Measurements from ENCODE around the gene GPRASP1.
"Not testable (repeated sequence)": the region's sequence is repeated elsewhere in the genome, so short reads cannot be mapped to it uniquely, and the experiment has no call there.

GPRASP1 gene

DNA sequence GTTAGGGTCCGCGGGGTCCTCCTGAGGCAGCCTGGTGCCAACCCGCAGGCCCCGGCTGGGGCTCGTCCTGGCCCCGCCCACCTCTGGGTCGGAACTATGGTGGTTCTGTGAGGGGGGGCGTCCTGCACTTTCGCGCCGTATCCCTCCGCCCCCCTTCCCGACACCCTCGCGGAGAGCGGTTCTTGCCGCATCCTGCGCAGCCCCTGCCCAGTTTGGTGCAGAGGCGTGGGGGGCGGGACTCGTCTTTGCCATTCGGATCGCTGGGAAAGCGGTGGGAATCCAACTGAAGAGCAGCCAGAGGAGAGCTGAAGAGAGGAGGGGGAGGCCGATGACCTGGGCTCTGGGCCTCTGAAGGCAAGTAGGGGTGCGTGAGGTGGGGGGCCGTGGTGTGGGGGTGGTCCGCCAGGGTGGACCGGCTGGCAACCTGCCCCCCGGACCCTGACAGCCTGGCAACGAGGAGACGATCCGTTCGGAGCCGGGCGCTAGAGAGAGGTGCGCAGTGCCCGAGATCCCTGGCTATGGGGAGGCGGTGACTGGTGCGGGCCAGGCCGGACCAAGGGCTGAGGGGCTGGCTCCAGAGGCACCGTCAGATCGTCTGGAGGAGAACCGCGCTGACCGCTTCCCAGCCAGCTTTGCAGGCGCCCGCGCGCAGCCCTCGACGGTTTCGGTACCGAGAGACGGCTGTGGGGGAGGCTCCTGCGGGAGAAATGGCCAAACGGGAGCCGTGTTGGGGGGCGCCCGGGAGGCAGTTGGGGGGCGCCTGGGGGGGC lies at the start of gene GPRASP1:
Gene GPRASP1, plus strand, starts transcription at position 242 of the 770 bp plus-strand sequence. CDS start 2,431 bp downstream, outside the sequence.
- Mint-ChIP-seq H3K9me3 (no peaks in the 10 kb centered on the region), H3K4me3 (peak within 1 kb of the TSS; percentile 96), H3K27ac (peak within 1 kb of the TSS; percentile 93), H3K4me1 (peaks cover 35% of the 10 kb centered on the region), H3K27me3 (no peaks in the 10 kb centered on the region), H3K36me3 (peaks cover 14% of the 10 kb centered on the region)

DNA sequence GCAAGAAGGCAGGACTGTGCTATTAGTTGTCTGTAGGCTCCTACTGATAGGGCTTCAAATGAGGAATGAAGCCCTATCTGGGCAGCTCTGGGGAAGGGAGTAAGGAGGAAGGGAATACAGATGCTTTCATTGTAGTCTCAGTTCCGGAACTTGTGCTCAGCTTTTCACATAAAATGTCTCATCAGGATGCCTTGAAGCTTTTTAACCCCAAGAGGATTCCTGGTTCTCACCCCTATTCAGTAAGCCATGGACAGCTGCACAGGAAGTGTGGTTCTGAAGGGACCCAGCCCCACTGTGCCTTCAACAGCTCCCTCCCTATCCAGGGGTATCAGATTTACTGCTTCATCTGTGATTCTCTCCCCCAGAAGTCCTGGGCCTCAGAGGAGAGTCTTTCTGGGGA lies 47.0 kb upstream of the GPRASP1 start:
- peaks cover 75% of the 10 kb centered on the region for H3K4me1 Mint-ChIP-seq
- H3K4me3 Mint-ChIP-seq, result no peak overlapping the region
- peaks cover 11% of the 10 kb centered on the region for H3K36me3 Mint-ChIP-seq
- no peaks in the 10 kb centered on the region for H3K27me3 Mint-ChIP-seq
- no peaks in the 10 kb centered on the region for H3K9me3 Mint-ChIP-seq
- H3K27ac Mint-ChIP-seq, result peak overlapping the region; percentile 70

- Mint-ChIP-seq H3K27me3 (no peaks in the 10 kb centered on the region), H3K9me3 (no peaks in the 10 kb centered on the region), H3K4me3 (no peak overlapping the region), H3K4me1 (peaks cover 67% of the 10 kb centered on the region), H3K27ac (no peak overlapping the region), H3K36me3 (peaks cover 19% of the 10 kb centered on the region)
These were observed 45.2 kb upstream of the GPRASP1 start for GRCh38 chrX:102606115-102606514.

- H3K9me3 Mint-ChIP-seq, result no peaks in the 10 kb centered on the region
- no peak overlapping the region for H3K4me3 Mint-ChIP-seq
- no peak overlapping the region for H3K27ac Mint-ChIP-seq
- H3K4me1 Mint-ChIP-seq, result peaks cover 57% of the 10 kb centered on the region
- no peaks in the 10 kb centered on the region for H3K27me3 Mint-ChIP-seq
- H3K36me3 Mint-ChIP-seq, result peaks cover 33% of the 10 kb centered on the region
These were observed 40.4 kb upstream of the GPRASP1 start for GRCh38 chrX:102610905-102611304.

- Mint-ChIP-seq H3K4me3 (no peak overlapping the region), H3K27me3 (no peaks in the 10 kb centered on the region), H3K27ac (no peak overlapping the region), H3K36me3 (peaks cover 27% of the 10 kb centered on the region), H3K4me1 (peaks cover 13% of the 10 kb centered on the region), H3K9me3 (peaks cover 6% of the 10 kb centered on the region)
These were observed 27.2 kb upstream of the GPRASP1 start for GRCh38 chrX:102624105-102624504.

- H3K9me3 Mint-ChIP-seq, result no peaks in the 10 kb centered on the region
These were observed 23.6 kb upstream of the GPRASP1 start for GRCh38 chrX:102627640-102628039.

DNA sequence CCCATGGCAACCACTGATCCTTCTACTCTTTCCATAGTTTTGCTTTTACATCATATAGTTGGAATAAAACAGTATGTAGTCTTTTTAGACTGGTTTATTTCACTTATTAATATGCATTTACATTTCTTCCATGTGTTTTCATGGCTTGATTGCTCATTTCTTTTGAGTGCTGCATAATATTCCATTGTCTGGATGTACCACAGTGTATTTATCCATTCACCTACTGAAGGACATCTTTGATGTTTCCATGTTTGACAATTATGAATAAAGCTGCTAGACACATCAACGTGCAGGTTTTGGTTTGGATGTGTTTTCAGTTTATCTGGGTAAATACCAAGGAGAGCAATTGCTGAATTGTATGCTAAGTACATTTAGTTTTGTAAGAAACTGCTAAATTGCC lies 13.7 kb upstream of the GPRASP1 start:
- Mint-ChIP-seq H3K36me3 (peaks cover 22% of the 10 kb centered on the region), H3K9me3 (peaks cover 5% of the 10 kb centered on the region), H3K4me3 (no peak overlapping the region), H3K27me3 (no peaks in the 10 kb centered on the region), H3K27ac (no peak overlapping the region), H3K4me1 (no peaks in the 10 kb centered on the region)

More at GRCh38 chrX:102627640-102628039, 23.6 kb upstream of the GPRASP1 start:
- Mint-ChIP-seq H3K27ac (no peak overlapping the region), H3K27me3 (no peaks in the 10 kb centered on the region), H3K36me3 (peaks cover 13% of the 10 kb centered on the region), H3K4me1 (peaks cover 13% of the 10 kb centered on the region), H3K4me3 (no peak overlapping the region)

- H3K36me3 Mint-ChIP-seq, result peaks cover 9% of the 10 kb centered on the region
- H3K9me3 Mint-ChIP-seq, result no peaks in the 10 kb centered on the region
- H3K27me3 Mint-ChIP-seq, result no peaks in the 10 kb centered on the region
- no peak overlapping the region for H3K27ac Mint-ChIP-seq
- H3K4me1 Mint-ChIP-seq, result peaks cover 30% of the 10 kb centered on the region
- peak overlapping the region; percentile 96 for H3K4me3 Mint-ChIP-seq
These were observed 411 bp upstream of the GPRASP1 start for GRCh38 chrX:102650903-102651241.

DNA sequence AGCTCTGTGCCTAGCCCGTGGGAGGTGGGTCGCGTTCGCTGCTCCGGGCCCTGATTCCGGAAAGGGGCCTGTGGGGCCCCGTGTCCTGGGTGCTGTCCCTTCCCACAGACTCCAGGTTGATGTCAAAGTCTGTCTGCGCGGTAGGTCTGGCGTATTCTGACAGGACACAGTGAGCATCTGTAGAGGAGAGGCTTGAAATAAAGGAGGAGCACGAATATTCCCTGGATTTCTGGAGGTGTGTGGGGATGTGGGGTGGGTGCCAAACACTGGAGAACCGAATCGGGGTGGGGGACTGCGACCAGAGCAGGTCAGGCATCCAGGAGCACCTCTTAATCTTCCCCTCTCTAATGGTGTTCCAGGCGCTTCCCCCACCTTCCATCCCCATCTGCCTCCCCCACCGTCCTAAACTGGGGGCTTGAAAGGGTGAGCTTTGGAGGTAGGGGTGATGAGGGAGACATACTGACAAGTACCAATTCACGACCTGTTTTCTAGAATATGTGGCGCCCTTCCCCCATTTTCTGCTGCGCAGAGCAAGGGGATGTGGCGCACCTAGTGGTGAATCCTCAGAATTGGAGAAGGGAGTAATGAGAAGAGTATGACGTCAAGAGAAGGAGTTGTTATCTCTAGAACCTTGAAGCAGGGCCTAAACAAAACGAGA lies 877 bp downstream of the GPRASP1 start:
- Mint-ChIP-seq H3K27me3 (no peaks in the 10 kb centered on the region), H3K27ac (peak overlapping the region; percentile 59), H3K4me1 (peaks cover 38% of the 10 kb centered on the region), H3K4me3 (peak overlapping the region; percentile 96), H3K9me3 (no peaks in the 10 kb centered on the region), H3K36me3 (peaks cover 12% of the 10 kb centered on the region)

- Mint-ChIP-seq H3K36me3 (peaks cover 12% of the 10 kb centered on the region), H3K27me3 (no peaks in the 10 kb centered on the region), H3K4me3 (no peak overlapping the region), H3K9me3 (no peaks in the 10 kb centered on the region), H3K27ac (no peak overlapping the region), H3K4me1 (peaks cover 48% of the 10 kb centered on the region)
These were observed 3.4 kb downstream of the GPRASP1 start for GRCh38 chrX:102654696-102655095.

- Mint-ChIP-seq H3K36me3 (peaks cover 15% of the 10 kb centered on the region), H3K4me1 (peaks cover 37% of the 10 kb centered on the region), H3K27ac (peak overlapping the region; percentile 74), H3K27me3 (no peaks in the 10 kb centered on the region), H3K4me3 (peak overlapping the region; percentile 71), H3K9me3 (no peaks in the 10 kb centered on the region)
These were observed 7.3 kb downstream of the GPRASP1 start for GRCh38 chrX:102658556-102658955.

DNA sequence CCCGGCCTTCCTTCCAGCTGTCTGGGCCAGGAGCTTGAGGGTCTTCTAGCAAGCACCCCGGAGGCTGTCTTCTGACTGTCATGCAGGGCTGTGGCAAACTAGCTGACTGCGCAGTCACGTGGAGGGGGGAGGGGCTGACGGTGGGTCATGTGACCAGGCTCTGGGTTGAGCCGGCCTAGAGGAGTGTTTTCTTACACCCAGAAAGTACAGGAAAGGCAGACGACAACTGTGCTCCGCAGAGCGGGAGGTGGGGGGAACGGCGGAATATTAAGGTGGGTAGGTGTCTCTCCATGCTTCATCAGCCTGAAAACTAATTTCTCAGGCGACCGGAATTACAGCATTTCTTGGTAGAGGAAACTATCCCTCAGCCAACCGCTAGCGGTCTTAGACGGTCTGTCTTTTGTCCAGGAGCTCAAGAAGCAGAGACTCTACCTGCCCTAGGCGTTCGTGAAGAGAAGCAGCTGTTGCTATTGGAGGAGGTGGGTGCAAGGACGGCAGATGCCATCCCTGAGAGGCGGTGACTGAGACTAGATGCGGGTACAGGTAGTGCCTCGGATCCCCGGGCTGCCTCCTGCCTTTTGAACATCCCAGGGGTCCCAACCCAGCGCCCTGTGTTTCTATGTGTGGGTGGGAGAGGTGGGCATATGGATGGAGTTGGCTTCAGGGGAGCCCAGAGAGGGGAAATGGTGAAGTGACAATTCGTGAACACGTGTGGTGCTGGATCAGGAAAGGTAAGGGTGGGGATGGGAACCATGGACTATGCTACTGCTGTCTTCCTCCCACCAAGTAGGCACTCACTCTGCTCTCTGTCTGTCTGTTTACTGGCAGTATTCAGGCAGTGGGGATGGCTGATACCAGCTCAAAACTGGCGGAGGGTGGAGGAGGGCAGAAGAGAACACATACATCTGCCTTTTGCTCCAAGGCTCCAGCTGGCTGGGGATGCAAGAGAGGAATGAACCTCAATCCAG lies 8.8 kb downstream of the GPRASP1 start:
- Mint-ChIP-seq H3K27me3 (no peaks in the 10 kb centered on the region), H3K4me3 (peak overlapping the region; percentile 96), H3K27ac (peak overlapping the region; percentile 94), H3K4me1 (peaks cover 36% of the 10 kb centered on the region), H3K36me3 (peaks cover 20% of the 10 kb centered on the region), H3K9me3 (no peaks in the 10 kb centered on the region)

DNA sequence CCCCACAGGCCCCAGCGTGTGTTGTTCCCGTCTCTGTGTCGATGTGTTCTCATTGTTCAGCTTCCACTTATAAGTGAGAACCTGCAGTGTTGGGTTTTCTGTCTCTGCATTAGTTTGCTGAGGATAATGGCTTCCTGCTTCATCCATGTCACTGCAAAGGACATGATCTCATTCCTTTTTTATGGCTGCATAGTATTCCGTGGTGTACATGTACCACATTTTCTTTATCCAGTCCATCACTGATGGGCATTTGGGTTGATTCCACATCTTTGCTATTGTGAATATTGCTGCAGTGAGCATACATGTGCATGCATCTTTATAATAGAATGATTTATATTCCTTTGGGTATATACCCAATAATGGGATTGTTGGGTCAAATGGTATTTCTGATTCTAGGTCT lies 12.5 kb downstream of the GPRASP1 start:
- peaks cover 30% of the 10 kb centered on the region for H3K4me1 Mint-ChIP-seq
- peaks cover 28% of the 10 kb centered on the region for H3K36me3 Mint-ChIP-seq
- not testable (repeated sequence) for H3K27ac Mint-ChIP-seq, H3K9me3 Mint-ChIP-seq, H3K4me3 Mint-ChIP-seq, H3K27me3 Mint-ChIP-seq

DNA sequence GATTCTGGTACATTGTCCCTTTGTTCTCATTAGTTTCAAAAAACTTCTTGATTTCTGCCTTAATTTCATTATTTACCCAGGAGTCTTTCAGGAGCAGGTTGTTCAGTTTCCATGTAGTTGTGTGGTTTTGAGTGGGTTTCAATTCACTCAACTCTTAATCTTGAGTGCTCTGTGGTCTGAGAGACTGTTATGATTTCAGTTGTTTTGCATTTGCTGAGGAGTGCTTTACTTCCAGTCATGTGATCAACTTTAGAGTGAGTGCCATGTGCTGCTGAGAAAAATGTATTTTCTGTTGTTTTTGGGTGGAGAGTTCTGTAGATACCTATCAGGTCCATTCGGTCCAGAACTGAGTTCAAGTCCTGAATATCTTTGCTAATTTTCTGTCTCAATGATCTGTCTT lies 15.8 kb downstream of the GPRASP1 start:
- Mint-ChIP-seq H3K4me1 (peaks cover 17% of the 10 kb centered on the region), H3K36me3 (peaks cover 36% of the 10 kb centered on the region)
- not testable (repeated sequence) for H3K4me3 Mint-ChIP-seq, H3K9me3 Mint-ChIP-seq, H3K27me3 Mint-ChIP-seq, H3K27ac Mint-ChIP-seq

- Mint-ChIP-seq H3K36me3 (peaks cover 31% of the 10 kb centered on the region), H3K27ac (no peak overlapping the region), H3K4me1 (peaks cover 17% of the 10 kb centered on the region), H3K9me3 (peaks cover 4% of the 10 kb centered on the region), H3K27me3 (no peaks in the 10 kb centered on the region), H3K4me3 (no peak overlapping the region)
These were observed 18.2 kb downstream of the GPRASP1 start for GRCh38 chrX:102669526-102669925.
